IMR-90 (cell line): ENCODE results near the gene PHKB. TPM values are rescaled to one million over a fixed set of nuclear protein-coding genes. Genes with fewer than 3 reads are reported as not detected.
"Not testable (repeated sequence)": the region's sequence is repeated elsewhere in the genome, so short reads cannot be mapped to it uniquely, and the experiment has no call there.

Source experiments
- ATAC-seq: fragments of 200-7000 bp; cut with Tn5 transposase; 2 replicates; pipeline ENCODE4 v1.9.1; 2020; ENCODE audit warnings: low read depth, mild to moderate bottlenecking, moderate library complexity
- BruUV-seq: library from RNA; stranded (reverse); fragments of 400-500 nt; replicated peaks from 2 replicates; lab custom pipeline; 2021; lab: Mats Ljungman, UMichigan
- CTCF ChIA-PET: fragments of 300-600 bp; formaldehyde crosslinking; extraction: SDS; loops from one replicate; lab custom pipeline; 2021; ENCODE audit warnings: antibody characterized with exemption; lab: Yijun Ruan, JAX
- POLR2A ChIA-PET: fragments of 300-600 bp; sonication (Branson Sonifier 250); formaldehyde crosslinking; loops from one replicate; lab custom pipeline; 2022; ENCODE audit warnings: antibody characterized with exemption; ENCODE audit not compliant: unreplicated experiment; lab: Charles Lee
- DNase-seq: peaks from one replicate; pipeline ENCODE4 v3.0.0; 2013
- H2AFZ ChIP-seq: replicated peaks from 2 replicates; pipeline ENCODE3; 2013; ENCODE audit warnings: low read length, mild to moderate bottlenecking; ENCODE audit not compliant: poor library complexity
- H2AK5ac ChIP-seq: 2 replicates; pipeline ENCODE4 v1.6.1; 2013; ENCODE audit warnings: low read depth, low read length, inconsistent platforms
- H2AK9ac ChIP-seq: replicated peaks from 2 replicates; pipeline ENCODE3; 2013; ENCODE audit warnings: mild to moderate bottlenecking, low read depth, low read length, moderate library complexity; ENCODE audit not compliant: poor library complexity
- H2BK120ac ChIP-seq: 2 replicates; pipeline ENCODE4 v1.6.1; 2013; ENCODE audit warnings: low read depth, low read length, inconsistent platforms
- H2BK15ac ChIP-seq: 3 replicates; pipeline ENCODE4 v1.6.1; 2013; ENCODE audit warnings: low read depth, low read length, inconsistent platforms
- H2BK20ac ChIP-seq: 2 replicates; pipeline ENCODE4 v1.6.1; 2013; ENCODE audit warnings: low read depth, mild to moderate bottlenecking, inconsistent platforms, low read length, moderate library complexity
- H2BK5ac ChIP-seq: 2 replicates; pipeline ENCODE4 v1.6.1; 2013; ENCODE audit warnings: mild to moderate bottlenecking, low read depth, low read length, inconsistent platforms; ENCODE audit not compliant: poor library complexity, severe bottlenecking
- H3K14ac ChIP-seq: replicated peaks from 2 replicates; pipeline ENCODE4 v1.6.1; 2013; ENCODE audit warnings: low read depth, low read length, inconsistent platforms
- H3K18ac ChIP-seq: 2 replicates; pipeline ENCODE4 v1.6.1; 2013; ENCODE audit warnings: low read depth, low read length, control low read depth
- H3K23ac ChIP-seq: 2 replicates; pipeline ENCODE4 v1.6.1; 2013; ENCODE audit warnings: low read depth, low read length, inconsistent platforms
- H3K27ac ChIP-seq: 2 replicates; pipeline ENCODE4 v1.5.1; 2013; ENCODE audit warnings: mild to moderate bottlenecking, control low read depth, low read length; ENCODE audit not compliant: insufficient read depth
- H3K27me3 ChIP-seq: 2 replicates; pipeline ENCODE4 v1.6.1; 2013; ENCODE audit warnings: low read length; ENCODE audit not compliant: control insufficient read depth, insufficient read depth
- H3K36me3 ChIP-seq: 2 replicates; pipeline ENCODE4 v1.6.1; 2013; ENCODE audit warnings: low read length, mixed read lengths; ENCODE audit not compliant: control insufficient read depth, insufficient read depth
- H3K4ac ChIP-seq: 2 replicates; pipeline ENCODE4 v1.6.1; 2013; ENCODE audit warnings: low read depth, low read length, inconsistent platforms
- H3K4me1 ChIP-seq: 2 replicates; pipeline ENCODE4 v1.6.1; 2013; ENCODE audit warnings: low read length, mixed read lengths; ENCODE audit not compliant: control insufficient read depth, insufficient read depth
- H3K4me2 ChIP-seq: 2 replicates; pipeline ENCODE4 v1.6.1; 2013; ENCODE audit warnings: low read depth, mild to moderate bottlenecking, control low read depth, low read length, moderate library complexity
- H3K4me3 ChIP-seq: 2 replicates; pipeline ENCODE4 v1.5.1; 2013; ENCODE audit warnings: low read depth, mild to moderate bottlenecking, control low read depth, low read length, moderate library complexity; ENCODE audit not compliant: insufficient read depth
- H3K56ac ChIP-seq: 2 replicates; pipeline ENCODE4 v1.6.1; 2013; ENCODE audit warnings: low read length, inconsistent platforms; ENCODE audit not compliant: insufficient read depth; ENCODE audit errors: extremely low read depth
- H3K79me1 ChIP-seq, 2 experiments: 2 replicates each; pipeline ENCODE4 v1.6.1; 2013; ENCODE audit warnings: low read length in 2 of 2, inconsistent platforms in 1 of 2, low read depth in 1 of 2
- H3K9ac ChIP-seq: 2 replicates; pipeline ENCODE4 v1.6.1; 2013; ENCODE audit warnings: low read depth, low read length, control low read depth
- H3K9me1 ChIP-seq: 2 replicates; pipeline ENCODE4 v1.6.1; 2013; ENCODE audit warnings: low read length, inconsistent platforms; ENCODE audit not compliant: insufficient read depth
- H3K9me3 ChIP-seq: 2 replicates; pipeline ENCODE4 v1.6.1; 2013; ENCODE audit warnings: low read length; ENCODE audit not compliant: control insufficient read depth, insufficient read depth
- H4K20me1 ChIP-seq: 2 replicates; pipeline ENCODE4 v1.6.1; 2013; ENCODE audit warnings: low read length, inconsistent platforms; ENCODE audit not compliant: insufficient read depth
- H4K5ac ChIP-seq: 2 replicates; pipeline ENCODE4 v1.6.1; 2013; ENCODE audit warnings: mild to moderate bottlenecking, low read depth, low read length, control low read depth
- H4K8ac ChIP-seq, 2 experiments: 2 replicates each; pipeline ENCODE4 v1.6.1; 2013; ENCODE audit warnings: low read depth in 2 of 2, low read length in 2 of 2, control low read depth in 1 of 2, inconsistent platforms in 1 of 2
- H4K91ac ChIP-seq: 2 replicates; pipeline ENCODE4 v1.6.1; 2013; ENCODE audit warnings: low read depth, low read length, inconsistent platforms; ENCODE audit not compliant: insufficient read depth
- dilution Hi-C: fragments of 300-500 bp; cut with HindIII; formaldehyde crosslinking; loops from one replicate; pipeline ENCODE4 v1.14.3; 2018; ENCODE audit warnings: low sequenced_read_pairs; ENCODE audit not compliant: unreplicated experiment
- in situ Hi-C: fragments of 300-500 bp; cut with MboI; formaldehyde crosslinking; loops from 3 replicates; pipeline ENCODE4 v1.14.3; 2019; ENCODE audit warnings: low sequenced_read_pairs, inconsistent platforms, mixed read lengths
- intact Hi-C: fragments of 100-400 bp; cut with micrococcal nuclease; formaldehyde crosslinking; loops from 2 replicates; pipeline ENCODE4 v1.10.0; 2022
- polyA plus RNA-seq, 3 experiments: library from polyadenylated mRNA; depleted of rRNA; stranded (reverse); fragments of >200 nt; gene quantifications; 2 replicates each; pipeline ENCODE4 v1.2.3, GENCODE V29; 2012; ENCODE audit warnings: low replicate concordance in 1 of 3
- total RNA-seq: library from RNA; depleted of rRNA; stranded (reverse); fragments of >200 nt; gene quantifications from 2 replicates; pipeline ENCODE4 v1.2.3, GENCODE V29; 2012

Gene PHKB
- total and polyA plus RNA-seq, 2 of the 4 experiments (the other 2 are of a cell fraction) = 24.2 to 58.6 TPM

DNA sequence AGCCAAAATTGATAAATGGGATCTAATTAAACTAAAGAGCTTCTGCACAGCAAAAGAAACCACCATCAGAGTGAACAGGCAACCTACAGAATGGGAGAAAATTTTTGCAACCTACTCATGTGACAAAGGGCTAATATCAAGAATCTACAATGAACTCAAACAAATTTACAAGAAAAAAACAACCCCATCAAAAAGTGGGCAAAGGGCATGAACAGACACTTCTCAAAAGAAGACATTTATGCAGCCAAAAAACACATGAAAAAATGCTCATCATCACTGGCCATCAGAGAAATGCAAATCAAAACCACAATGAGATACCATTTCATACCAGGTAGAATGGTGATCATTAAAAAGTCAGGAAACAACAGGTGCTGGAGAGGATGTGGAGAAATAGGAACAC is 18.2 kb upstream of the PHKB start:
- H2BK15ac ChIP-seq, H2BK5ac ChIP-seq, H4K8ac ChIP-seq, H3K4me2 ChIP-seq, H3K79me1 ChIP-seq, BruUV-seq, H4K5ac ChIP-seq, H3K36me3 ChIP-seq, in situ Hi-C loops, H3K9me1 ChIP-seq, H3K18ac ChIP-seq, CTCF ChIA-PET, intact Hi-C loops, H3K4me3 ChIP-seq, H2BK120ac ChIP-seq, H3K9ac ChIP-seq, H3K4me1 ChIP-seq, dilution Hi-C loops, POLR2A ChIA-PET, H4K91ac ChIP-seq, H3K23ac ChIP-seq, H2BK20ac ChIP-seq, H3K9me3 ChIP-seq, H2AFZ ChIP-seq, DNase-seq, H3K4ac ChIP-seq, H3K27ac ChIP-seq, H2AK9ac ChIP-seq, H3K27me3 ChIP-seq, H3K14ac ChIP-seq, ATAC-seq, H4K20me1 ChIP-seq, H2AK5ac ChIP-seq, H3K56ac ChIP-seq: not testable (repeated sequence)
